ENCODE data around the gene SHROOM1. TPM values are rescaled to one million over a fixed set of nuclear protein-coding genes. Genes with fewer than 3 reads are reported as not detected.

SHROOM1 gene
- total and polyA plus RNA-seq, 9 of the 15 experiments (the other 6 are each of a cell fraction or from before 2014, with no cell fraction given): 0.44 to 26.5 (median 11.9) TPM

DNA sequence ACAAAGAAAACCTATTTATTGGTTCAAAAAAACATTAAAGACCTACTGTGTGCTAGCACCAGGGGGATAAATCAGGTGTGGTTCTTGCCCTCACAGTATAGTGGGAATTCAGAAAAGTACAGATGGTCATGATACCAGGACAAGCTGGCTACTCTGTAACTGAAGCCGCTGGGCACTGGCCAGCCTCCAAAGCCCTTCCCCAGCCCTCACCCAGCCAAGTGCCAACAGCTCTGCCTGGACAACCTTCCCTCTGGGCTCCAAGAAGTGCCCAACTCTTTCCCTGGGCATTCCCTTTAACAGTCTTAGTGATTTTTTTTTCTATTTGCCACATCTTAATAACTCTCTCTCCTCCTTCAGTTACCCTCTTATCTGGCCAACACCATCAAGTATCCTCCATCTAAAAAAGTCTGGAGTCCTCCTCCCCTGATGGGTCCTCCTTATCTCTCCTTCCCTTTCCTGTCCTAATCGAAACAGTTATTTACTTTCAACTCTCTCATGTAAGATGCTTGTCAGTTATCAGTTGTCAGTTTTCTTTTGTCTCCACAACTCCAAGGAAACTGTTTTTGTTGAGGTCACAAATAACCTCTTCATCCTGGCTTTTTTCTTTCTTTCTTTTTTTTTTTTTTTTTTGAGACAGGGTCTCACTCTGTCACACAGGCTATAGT, 40.1 kb downstream of the SHROOM1 start (continued):
- TF ChIP-seq ZBTB43 (CRISPR knock-in tag; IDR thresholded peaks at IDR 0.05) (no peak), NFIC (IDR thresholded peaks at IDR 0.05) (no peak), ZFP1 (CRISPR knock-in tag; IDR thresholded peaks at IDR 0.05) (no peak), SETDB1 (IDR thresholded peaks at IDR 0.05; ENCODE audit: low read length) (no peak), CBX2 (IDR thresholded peaks at IDR 0.05; ENCODE audit: insufficient read depth, low read length, poor library complexity, severe bottlenecking) (no peak)
- TF ChIP-seq, protein P1, sequence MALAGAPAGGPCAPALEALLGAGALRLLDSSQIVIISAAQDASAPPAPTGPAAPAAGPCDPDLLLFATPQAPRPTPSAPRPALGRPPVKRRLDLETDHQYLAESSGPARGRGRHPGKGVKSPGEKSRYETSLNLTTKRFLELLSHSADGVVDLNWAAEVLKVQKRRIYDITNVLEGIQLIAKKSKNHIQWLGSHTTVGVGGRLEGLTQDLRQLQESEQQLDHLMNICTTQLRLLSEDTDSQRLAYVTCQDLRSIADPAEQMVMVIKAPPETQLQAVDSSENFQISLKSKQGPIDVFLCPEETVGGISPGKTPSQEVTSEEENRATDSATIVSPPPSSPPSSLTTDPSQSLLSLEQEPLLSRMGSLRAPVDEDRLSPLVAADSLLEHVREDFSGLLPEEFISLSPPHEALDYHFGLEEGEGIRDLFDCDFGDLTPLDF (CRISPR knock-in tag; IDR thresholded peaks at IDR 0.05): no peak

Data from K562 (cell line).